Stimulated activated CD4-positive, alpha-beta T cell treated with anti-CD3 and anti-CD28 coated beads, Interleukin-12 subunit alpha, Interleukin-12 subunit beta, amount 100 ng/mL, for 4 hours (primary cell): ENCODE results near the gene ALK.

Experiments used
- DNase-seq: peaks from one replicate; pipeline ENCODE4 v3.0.0-alpha.2; 2020

ALK gene

GRCh38 chr2:29394311-29394980 is 526.9 kb downstream of the ALK start:
- DNase-seq, result no peak

GRCh38 chr2:29393676-29394075 is 527.7 kb downstream of the ALK start:
- no peak for DNase-seq

- DNase-seq, result no peak
Measured at GRCh38 chr2:29392774-29393173, 528.6 kb downstream of the ALK start.

- DNase-seq, result no peak
Measured at GRCh38 chr2:29390136-29390535, 531.2 kb downstream of the ALK start.

- DNase-seq, result no peak
Measured at GRCh38 chr2:29389686-29390085, 531.7 kb downstream of the ALK start.

GRCh38 chr2:29388071-29388470 is 533.3 kb downstream of the ALK start:
- DNase-seq, result no peak

GRCh38 chr2:29382486-29382885 is 538.9 kb downstream of the ALK start:
- DNase-seq, result no peak

GRCh38 chr2:29377788-29378187 is 543.6 kb downstream of the ALK start:
- DNase-seq, result no peak

GRCh38 chr2:29376541-29376940 is 544.8 kb downstream of the ALK start:
- DNase-seq, result no peak

- DNase-seq, result no peak
Measured at GRCh38 chr2:29375843-29376242, 545.5 kb downstream of the ALK start.

GRCh38 chr2:29374823-29375222 is 546.6 kb downstream of the ALK start:
- DNase-seq, result no peak

- DNase-seq, result no peak
Measured at GRCh38 chr2:29373870-29374269, 547.5 kb downstream of the ALK start.

GRCh38 chr2:29372185-29372584 is 549.2 kb downstream of the ALK start:
- no peak for DNase-seq

- DNase-seq, result no peak
Measured at GRCh38 chr2:29370581-29371125, 550.7 kb downstream of the ALK start.

GRCh38 chr2:29370173-29370572 is 551.2 kb downstream of the ALK start:
- DNase-seq, result no peak

GRCh38 chr2:29368659-29369040 is 552.7 kb downstream of the ALK start:
- DNase-seq, result no peak

- no peak for DNase-seq
Measured at GRCh38 chr2:29367986-29368658, 553.3 kb downstream of the ALK start.

GRCh38 chr2:29363111-29363510 is 558.3 kb downstream of the ALK start:
- DNase-seq, result no peak

- no peak for DNase-seq
Measured at GRCh38 chr2:29361231-29361630, 560.2 kb downstream of the ALK start.

GRCh38 chr2:29360016-29360784 is 561.2 kb downstream of the ALK start:
- DNase-seq, result no peak

GRCh38 chr2:29353403-29353991 is 567.9 kb downstream of the ALK start:
- DNase-seq, result no peak

GRCh38 chr2:29351916-29352591 is 569.3 kb downstream of the ALK start:
- DNase-seq, result no peak

- no peak for DNase-seq
Measured at GRCh38 chr2:29351248-29351647, 570.1 kb downstream of the ALK start.
